ENCODE data around the gene LAPTM4A. TPM values are rescaled to one million over a fixed set of nuclear protein-coding genes. Genes with fewer than 3 reads are reported as not detected.
A peak's percentile ranks its signal among the peaks of the same experiment; 100 is the strongest.
"Not testable (repeated sequence)": the region's sequence is repeated elsewhere in the genome, so short reads cannot be mapped to it uniquely, and the experiment has no call there.

LAPTM4A gene
- total RNA-seq, 1 donor from 2014 or later: 242 TPM

DNA sequence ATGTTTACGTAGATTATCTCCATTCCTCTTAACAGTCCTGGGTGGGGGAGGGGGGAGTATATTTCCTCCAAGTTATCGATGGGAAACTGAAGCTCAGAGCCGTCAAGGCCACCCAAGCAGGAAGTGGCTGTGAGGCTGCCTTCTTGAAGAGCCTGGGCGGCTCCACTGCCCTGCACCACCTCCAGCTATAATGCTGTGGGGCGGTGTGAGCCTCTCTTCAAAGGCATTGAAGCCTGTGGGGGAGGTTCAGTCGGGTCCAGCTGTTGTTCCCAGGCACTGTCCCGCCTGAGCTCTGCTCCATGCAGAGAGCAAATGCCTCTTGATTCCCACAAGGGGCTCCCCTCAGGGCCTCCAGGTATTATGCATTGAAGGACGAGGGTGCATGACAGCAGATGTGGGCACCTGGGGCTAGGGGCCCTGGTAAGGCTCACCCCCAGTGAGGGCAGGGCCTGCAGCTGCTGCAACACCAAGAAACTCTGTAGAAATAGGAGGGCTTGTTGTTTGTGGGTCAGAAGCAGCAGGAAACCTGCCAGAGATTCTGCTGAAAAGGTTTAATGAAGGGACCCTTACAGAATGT is 29.5 kb upstream of the LAPTM4A start:
- intact Hi-C loops (cut with DNase I): no loop called here
- DNase-seq (ENCODE audit: missing footprints): no peak
- ATAC-seq: no peak

DNA sequence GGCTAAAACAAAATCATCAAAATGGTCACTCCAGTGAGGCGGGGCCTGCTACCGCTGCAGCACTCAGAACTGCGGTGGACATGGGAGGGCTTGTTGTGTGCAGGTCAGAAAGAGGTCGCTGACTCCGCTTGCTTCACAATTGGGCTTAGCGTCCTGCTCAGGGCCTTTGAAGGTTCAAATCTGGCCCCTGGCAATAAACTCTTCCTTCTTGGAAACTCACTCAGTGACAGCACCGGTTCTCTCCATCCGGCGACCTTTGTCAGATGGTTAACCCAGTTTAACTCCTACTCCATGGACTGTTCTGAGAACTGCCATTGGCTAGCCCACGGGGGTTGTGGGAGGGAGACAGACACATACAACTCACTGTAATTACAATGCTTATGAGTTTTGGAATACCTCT is 29.0 kb upstream of the LAPTM4A start:
- ATAC-seq (no peak), DNase-seq (ENCODE audit: missing footprints) (no peak)
- intact Hi-C loops (cut with DNase I): no loop called here

GRCh38 chr2:20079546-20080115 is 28.2 kb upstream of the LAPTM4A start:
- intact Hi-C loops (cut with DNase I): no loop called here
- ATAC-seq (no peak), DNase-seq (ENCODE audit: missing footprints) (no peak)

DNA sequence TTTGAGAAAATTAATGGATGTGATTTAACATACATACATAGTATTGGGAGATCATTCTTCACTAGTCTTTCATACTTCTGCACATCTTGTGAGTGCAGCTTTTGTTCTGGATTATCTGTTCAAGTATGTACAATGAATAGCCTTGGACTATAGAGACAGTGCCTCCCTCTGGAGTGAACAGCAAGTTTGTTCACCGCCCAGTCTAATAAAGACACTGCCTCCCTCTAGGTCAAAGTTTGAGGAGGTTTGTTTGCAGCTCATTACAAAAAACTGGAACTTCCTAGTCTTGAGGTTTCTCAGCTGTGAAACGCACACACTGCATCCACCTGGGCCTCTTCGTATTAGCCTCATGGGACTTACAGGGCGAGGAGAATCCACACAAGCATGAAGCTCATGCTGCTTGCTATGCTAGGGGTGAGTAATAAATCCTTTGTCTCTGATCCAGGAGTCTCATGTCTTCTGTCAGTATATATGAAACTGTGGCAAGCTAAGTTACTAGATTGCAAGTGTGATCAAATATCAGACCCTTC is 26.0 kb upstream of the LAPTM4A start:
- DNase-seq (ENCODE audit: missing footprints): no peak
- intact Hi-C loops (cut with DNase I): no loop called here
- ATAC-seq: no peak

- intact Hi-C loops (cut with DNase I): no loop called here
- no peak for DNase-seq (ENCODE audit: missing footprints)
- ATAC-seq: no peak
Observed at GRCh38 chr2:20076757-20077156, 25.3 kb upstream of the LAPTM4A start.

GRCh38 chr2:20074901-20075300 is 23.5 kb upstream of the LAPTM4A start:
- DNase-seq (ENCODE audit: missing footprints): no peak
- ATAC-seq: no peak
- intact Hi-C loops (cut with DNase I): loop anchor here (5.0 kb wide), 1 partner anchor 43 kb away; no protein-coding TSS in a partner anchor

GRCh38 chr2:20074046-20074648 is 22.7 kb upstream of the LAPTM4A start:
- DNase-seq (ENCODE audit: missing footprints); ATAC-seq: not testable (repeated sequence)
- intact Hi-C loops (cut with DNase I): loop anchor here (5.0 kb wide), 1 partner anchor 42 kb away; no protein-coding TSS in a partner anchor

- DNase-seq (ENCODE audit: missing footprints) (no peak), ATAC-seq (no peak)
- intact Hi-C loops (cut with DNase I): loop anchor here (5.0 kb wide), 1 partner anchor 41 kb away; no protein-coding TSS in a partner anchor
Observed at GRCh38 chr2:20073460-20073859, 22.0 kb upstream of the LAPTM4A start.

DNA sequence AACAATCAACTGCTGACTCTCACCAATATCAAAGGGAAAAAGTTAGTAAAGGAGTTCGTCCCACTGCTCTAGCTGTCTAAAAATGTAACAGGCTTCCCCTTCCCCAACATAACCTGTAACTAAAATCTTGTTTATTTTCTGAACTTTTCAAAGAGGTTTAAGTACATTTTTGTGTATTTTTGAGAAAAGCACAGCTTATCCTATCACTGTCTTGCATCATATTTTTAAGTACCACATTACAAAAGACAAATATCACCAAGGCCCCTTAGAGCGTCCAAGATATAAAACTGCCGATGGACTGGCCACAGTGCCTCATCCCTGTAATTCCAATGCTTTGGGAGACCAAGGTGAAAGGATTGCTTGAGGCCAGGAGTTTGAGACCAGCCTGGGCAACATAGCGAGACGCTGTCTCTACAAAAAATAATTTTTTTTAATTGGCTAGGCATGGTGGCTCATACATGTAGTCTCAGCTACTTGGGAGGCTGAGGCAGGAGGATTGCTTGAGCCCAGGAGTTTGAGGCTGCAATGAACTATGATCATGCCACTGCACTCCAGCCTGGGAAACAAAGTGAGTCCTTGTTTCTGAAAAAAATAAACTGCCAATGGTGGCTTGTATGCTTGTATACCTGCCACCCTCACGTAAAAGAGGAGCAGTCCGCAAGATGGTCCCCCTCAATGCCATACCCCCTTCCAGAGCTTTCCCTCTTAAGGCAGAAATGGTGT is 21.2 kb upstream of the LAPTM4A start:
- ATAC-seq (no peak), DNase-seq (ENCODE audit: missing footprints) (no peak)
- intact Hi-C loops (cut with DNase I): loop anchor here (5.0 kb wide), 1 partner anchor 40 kb away; no protein-coding TSS in a partner anchor

- intact Hi-C loops (cut with DNase I): loop anchor here (2.0 to 5.0 kb wide), 2 partner anchors 19 to 39 kb away; no protein-coding TSS in a partner anchor
- DNase-seq (ENCODE audit: missing footprints) (peak; percentile 84), ATAC-seq (peak; percentile 91)
Observed at GRCh38 chr2:20071397-20072383, 20.3 kb upstream of the LAPTM4A start.

DNA sequence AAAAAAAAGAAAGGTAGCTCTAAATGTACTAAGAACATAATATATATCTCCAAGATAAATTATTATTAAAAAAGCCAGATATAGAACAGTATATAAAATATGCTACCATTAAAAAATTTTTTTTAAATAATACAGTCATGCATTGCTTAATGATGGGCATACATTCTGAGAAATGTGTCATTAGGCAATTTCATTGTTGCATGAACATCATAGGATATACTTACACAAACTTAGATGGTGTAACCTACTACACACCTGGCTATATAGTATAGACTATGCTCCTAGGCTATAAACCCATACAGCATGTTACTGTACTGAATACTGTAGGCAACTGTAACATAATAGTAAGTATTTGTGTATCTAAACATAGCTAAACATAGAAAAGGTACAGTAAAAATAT is 18.3 kb upstream of the LAPTM4A start:
- no peak for ATAC-seq
- intact Hi-C loops (cut with DNase I): loop anchor here (2.0 to 5.0 kb wide), 2 partner anchors 17 to 37 kb away; no protein-coding TSS in a partner anchor

GRCh38 chr2:20067992-20068584 is 16.7 kb upstream of the LAPTM4A start:
- ATAC-seq (no peak), DNase-seq (ENCODE audit: missing footprints) (no peak)
- intact Hi-C loops (cut with DNase I): no loop called here

More for the DNA sequence above, 18.3 kb upstream of the LAPTM4A start:
- no peak for DNase-seq (ENCODE audit: missing footprints)

DNA sequence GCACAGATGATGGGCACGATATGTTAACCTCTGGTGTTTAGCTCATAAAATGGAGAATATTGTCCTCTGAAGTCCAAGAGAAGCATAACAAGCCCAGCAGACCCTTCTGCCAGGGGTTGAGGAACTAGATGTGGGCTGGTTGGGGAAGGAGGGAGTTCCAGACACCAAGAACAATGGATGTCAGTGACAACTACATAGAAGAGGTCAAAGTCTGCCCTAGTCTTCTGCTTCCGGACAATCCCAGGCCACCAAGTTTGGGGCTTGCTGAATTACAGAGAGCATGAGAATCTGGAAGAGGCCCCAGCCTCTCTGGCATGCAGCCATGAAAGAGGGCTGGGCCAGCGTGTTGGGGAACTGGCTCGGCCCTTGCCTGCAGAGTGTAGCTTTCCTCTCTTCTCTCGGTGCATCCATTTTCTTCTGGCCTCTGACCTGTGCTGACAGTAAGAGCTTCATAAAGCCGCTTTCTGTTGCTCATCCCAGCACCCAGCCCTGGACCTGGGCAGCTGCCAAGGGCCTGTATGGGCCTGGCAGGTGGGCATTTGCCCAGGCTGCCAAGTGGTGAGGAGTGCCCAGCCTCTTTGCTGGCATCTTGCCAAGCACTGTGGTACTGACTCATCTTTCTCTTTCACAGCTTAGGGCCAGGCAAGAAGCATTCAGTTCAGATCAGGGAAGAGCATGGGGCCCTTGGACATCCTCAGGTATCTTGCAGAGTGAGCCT is 14.6 kb upstream of the LAPTM4A start:
- peak; percentile 79 for DNase-seq (ENCODE audit: missing footprints)
- ATAC-seq: peak; percentile 58
- intact Hi-C loops (cut with DNase I): no loop called here

DNA sequence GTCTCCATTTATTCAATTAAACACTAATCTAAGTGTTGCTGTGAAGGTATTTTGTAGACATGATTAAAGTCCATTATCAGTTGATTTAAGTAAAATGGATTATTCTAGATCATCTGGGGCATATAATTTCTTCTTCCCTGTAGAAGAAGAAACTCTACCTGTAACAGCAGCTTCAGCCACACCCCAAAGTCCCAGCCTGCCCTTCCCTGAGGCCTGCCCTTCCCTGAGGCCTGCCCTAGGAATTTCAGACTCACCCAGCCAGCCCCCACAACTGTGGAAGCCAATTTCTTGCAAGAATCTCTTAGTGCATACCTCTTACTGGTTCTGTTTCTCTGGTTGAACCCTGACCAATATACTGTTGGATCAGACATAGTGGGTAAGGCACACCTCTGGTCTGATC is 13.4 kb upstream of the LAPTM4A start:
- intact Hi-C loops (cut with DNase I): no loop called here
- no peak for ATAC-seq
- no peak for DNase-seq (ENCODE audit: missing footprints)

- intact Hi-C loops (cut with DNase I): no loop called here
- DNase-seq (ENCODE audit: missing footprints) (no peak), ATAC-seq (no peak)
Observed at GRCh38 chr2:20064421-20064820, 13.0 kb upstream of the LAPTM4A start.

DNA sequence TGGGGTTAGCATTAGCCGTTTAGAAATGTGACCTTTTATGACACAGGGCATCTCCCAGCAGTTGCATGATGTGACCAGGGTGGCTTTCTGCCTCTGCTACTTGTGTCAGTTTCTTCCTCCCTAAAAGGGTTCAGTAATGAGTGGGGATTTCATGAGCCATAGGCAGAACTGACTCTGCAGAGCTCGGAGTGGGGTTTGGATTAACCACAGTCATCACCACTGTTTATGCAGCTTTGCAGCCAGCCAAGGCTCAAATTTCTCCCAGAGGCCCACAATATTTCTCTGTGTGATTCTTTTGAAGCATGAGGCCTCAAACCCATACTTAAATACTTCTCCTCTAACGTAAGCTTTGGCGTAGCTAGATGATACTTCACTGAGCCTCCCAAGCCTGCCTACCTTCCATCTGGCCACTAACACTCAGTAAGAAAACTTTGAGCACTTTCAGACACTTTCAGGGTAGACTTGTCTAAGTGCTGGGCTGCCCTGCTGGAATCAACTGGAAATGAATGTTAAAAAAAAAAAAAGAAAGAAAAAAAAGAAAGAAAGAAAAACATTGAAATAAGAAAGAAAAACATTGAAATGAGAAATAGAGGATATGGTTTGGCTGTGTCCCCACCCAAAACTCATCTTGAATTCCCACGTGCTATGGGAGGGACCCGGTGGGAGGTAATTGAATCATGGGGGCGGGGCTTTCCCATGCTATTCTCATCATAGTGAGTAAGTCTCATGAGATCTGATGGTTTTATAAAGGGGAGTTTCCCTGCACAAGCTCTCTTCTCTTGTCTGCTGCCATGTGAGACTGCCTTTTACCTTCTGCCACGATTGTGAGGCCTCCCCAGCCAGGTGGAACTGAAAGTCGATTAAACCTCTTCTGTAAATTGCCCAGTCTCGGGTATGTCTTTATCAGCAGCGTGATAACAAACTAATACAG is 11.5 kb upstream of the LAPTM4A start:
- intact Hi-C loops (cut with DNase I): no loop called here
- DNase-seq (ENCODE audit: missing footprints) (no peak), ATAC-seq (peak; percentile 48)

Measured in Right ventricle myocardium inferior (tissue), 1 donor.